A549 (cell line): Measurements from ENCODE around the gene OR51A4. TPM values are rescaled to one million over a fixed set of nuclear protein-coding genes. Genes with fewer than 3 reads are reported as not detected.

ENCODE experiments used
- ATAC-seq, 2 experiments: fragments of 200-7000 bp in 1 of 2; fragments of >200 bp in 1 of 2; cut with Nextera tagmentation in 1 of 2; cut with Tn5 transposase in 1 of 2; 3 replicates each; pipeline versions ENCODE4 v1.8.0 to v1.9.1; 2018 to 2020; ENCODE audit warnings: mild to moderate bottlenecking in 1 of 2, moderate library complexity in 1 of 2
- CTCF ChIA-PET: fragments of 300-600 bp; sonication (Branson Sonifier 250); formaldehyde crosslinking; extraction: SDS; loops from one replicate; lab custom pipeline; 2021; ENCODE audit warnings: antibody characterized with exemption, inconsistent platforms; lab: Yijun Ruan, JAX
- POLR2A ChIA-PET: fragments of 350-600 bp; formaldehyde crosslinking; extraction: SDS; loops from one replicate; lab custom pipeline; 2021; ENCODE audit warnings: antibody characterized with exemption, inconsistent platforms; lab: Yijun Ruan, JAX
- DNase-seq, 2 experiments: peaks; one replicate each; pipeline versions ENCODE4 v3.0.0 to v3.0.0-alpha.2; 2011 to 2016; ENCODE audit warnings: low read depth in 1 of 2, low spot score in 1 of 2
- FAIRE-seq: peaks from 2 replicates; lab custom pipeline; 2011; peaks lifted over from hg19 to GRCh38; lab: Jason Lieb, UNC
- H3K27ac ChIP-seq, 2 experiments: fragments of >200 bp; sonication (Bioruptor Twin); formaldehyde crosslinking; 3 replicates each; pipeline ENCODE4 v1.5.1; 2016 to 2017
- H3K4me1 ChIP-seq: fragments of >200 bp; sonication (Bioruptor Twin); formaldehyde crosslinking; 3 replicates; pipeline ENCODE4 v1.6.1; 2016
- H3K4me2 ChIP-seq: fragments of >200 bp; sonication (Bioruptor Twin); formaldehyde crosslinking; 3 replicates; pipeline ENCODE4 v1.6.1; 2016
- H3K4me3 ChIP-seq: fragments of >200 bp; sonication (Bioruptor Twin); formaldehyde crosslinking; 3 replicates; pipeline ENCODE4 v1.5.1; 2016
- H3K9me3 ChIP-seq: fragments of >200 bp; sonication (Bioruptor Twin); formaldehyde crosslinking; 3 replicates; pipeline ENCODE4 v1.6.1; 2016
- CBX2 ChIP-seq: fragments of 200-600 bp; sonication (generic); IDR thresholded peaks from 2 replicates; pipeline ENCODE4 v1.6.1; 2016; ENCODE audit warnings: low read depth, mild to moderate bottlenecking, borderline replicate concordance
- EHF ChIP-seq: fragments of 250-450 bp; sonication (Bioruptor Pico); IDR thresholded peaks from 2 replicates; pipeline ENCODE4 v1.5.0; 2020; ENCODE audit warnings: mild to moderate bottlenecking
- EP300 ChIP-seq, 2 experiments: fragments of >200 bp; sonication (Bioruptor Twin); formaldehyde crosslinking; IDR thresholded peaks; 2 replicates in 1 of 2; 3 replicates in 1 of 2; pipeline ENCODE4 v1.6.1; 2016 to 2017
- FOSL2 ChIP-seq, 2 experiments: fragments of 450-650 bp in 1 of 2; fragments of >200 bp in 1 of 2; sonication (Bioruptor Twin) in 1 of 2; formaldehyde crosslinking; IDR thresholded peaks; 2 replicates each; pipeline versions ENCODE4 v1.5.0 to v1.6.1; 2016 to 2020; ENCODE audit warnings: mild to moderate bottlenecking in 1 of 2, moderate library complexity in 1 of 2
- GATA3 ChIP-seq: IDR thresholded peaks from 2 replicates; pipeline ENCODE4 v1.6.1; 2012; ENCODE audit warnings: borderline replicate concordance
- JUN ChIP-seq, 2 experiments: fragments of >200 bp; sonication (Bioruptor Twin); formaldehyde crosslinking; IDR thresholded peaks; 2 replicates in 1 of 2; 3 replicates in 1 of 2; pipeline ENCODE4 v1.6.1; 2016 to 2017
- JUNB ChIP-seq: fragments of >200 bp; sonication (Bioruptor Twin); formaldehyde crosslinking; IDR thresholded peaks from 2 replicates; pipeline ENCODE4 v1.6.1; 2016
- KDM5A ChIP-seq: fragments of 200-600 bp; sonication (generic); IDR thresholded peaks from 2 replicates; pipeline ENCODE4 v1.6.1; 2016; ENCODE audit warnings: antibody characterized with exemption, mild to moderate bottlenecking
- MAFK ChIP-seq: fragments of 450-650 bp; IDR thresholded peaks from 2 replicates; pipeline ENCODE4 v1.6.1; 2014; ENCODE audit not compliant: partially characterized antibody
- NPAS2 ChIP-seq: fragments of 250-450 bp; sonication (Bioruptor Pico); IDR thresholded peaks from 2 replicates; pipeline ENCODE4 v1.8.0; 2022; ENCODE audit warnings: mild to moderate bottlenecking, moderate library complexity, borderline replicate concordance
- POLR2A ChIP-seq: IDR thresholded peaks from 2 replicates; pipeline ENCODE4 v1.6.1; 2012; ENCODE audit warnings: mild to moderate bottlenecking, low read length
- RAD21 ChIP-seq, 2 experiments: fragments of >200 bp in 1 of 2; sonication (Bioruptor Twin) in 1 of 2; formaldehyde crosslinking in 1 of 2; IDR thresholded peaks in 1 of 2; conservative IDR thresholded peaks in 1 of 2; 2 replicates in 1 of 2; 3 replicates in 1 of 2; pipeline ENCODE4 v1.6.1; 2012 to 2018; ENCODE audit warnings: inconsistent platforms in 1 of 2
- RFX5 ChIP-seq: fragments of 450-650 bp; IDR thresholded peaks from 2 replicates; pipeline ENCODE4 v1.7.1; 2014; ENCODE audit warnings: antibody characterized with exemption, mild to moderate bottlenecking, moderate library complexity
- RNF2 ChIP-seq: fragments of 200-600 bp; sonication (generic); IDR thresholded peaks from 2 replicates; pipeline ENCODE4 v1.6.1; 2016; ENCODE audit warnings: low read depth, mild to moderate bottlenecking, antibody characterized with exemption, moderate library complexity, borderline replicate concordance
- WGBS: methylation state at CpG from one replicate; pipeline ENCODE4 v1.1.6; 2017; ENCODE audit errors: missing lambda C conversion rate; 5-methylcytosine and 5-hydroxymethylcytosine counted together
- polyA plus RNA-seq, 4 experiments: library from polyadenylated mRNA; depleted of rRNA in 3 of 4; stranded (reverse); fragments of >200 nt; fragmentation: RNase III in 1 of 4; extraction: RNeasy Plus Mini Kit Qiagen cat#74134 plus additional on column Dnase treatment in 1 of 4; gene quantifications; 2 replicates in 3 of 4; 3 replicates in 1 of 4; pipeline ENCODE4 v1.2.3, GENCODE V29; 2011 to 2017
- TF ChIP-seq, protein P1 (sequence below): fragments of >200 bp; sonication (Bioruptor Twin); formaldehyde crosslinking; IDR thresholded peaks from 3 replicates; pipeline ENCODE4 v1.5.1; 2016
- TF ChIP-seq, protein P2 (sequence below): fragments of 150-350 bp; IDR thresholded peaks from 2 replicates; pipeline ENCODE4 v1.6.1; 2014; ENCODE audit warnings: low read depth, mild to moderate bottlenecking, low read length
- TF ChIP-seq, protein P3 (sequence below): IDR thresholded peaks from 2 replicates; pipeline ENCODE4 v1.6.1; 2012
- TF ChIP-seq, protein P4 (sequence below): IDR thresholded peaks from 2 replicates; pipeline ENCODE4 v1.6.1; 2012; ENCODE audit warnings: low read depth, borderline replicate concordance

Gene OR51A4
- polyA plus RNA-seq, 2 of the 4 experiments (the other 2 are of a cell fraction) = not detected

GRCh38 chr11:4975436-4975835 is 28.0 kb upstream of the OR51A4 start:
- DNase-seq = no peak
- TF ChIP-seq KDM5A (no peak), EHF (no peak), MAFK (no peak), NPAS2 (no peak), CBX2 (no peak), RFX5 (no peak), EP300 (IDR thresholded peaks at IDR 0.05) (no peak), POLR2A (no peak)
- TF ChIP-seq, protein P1, sequence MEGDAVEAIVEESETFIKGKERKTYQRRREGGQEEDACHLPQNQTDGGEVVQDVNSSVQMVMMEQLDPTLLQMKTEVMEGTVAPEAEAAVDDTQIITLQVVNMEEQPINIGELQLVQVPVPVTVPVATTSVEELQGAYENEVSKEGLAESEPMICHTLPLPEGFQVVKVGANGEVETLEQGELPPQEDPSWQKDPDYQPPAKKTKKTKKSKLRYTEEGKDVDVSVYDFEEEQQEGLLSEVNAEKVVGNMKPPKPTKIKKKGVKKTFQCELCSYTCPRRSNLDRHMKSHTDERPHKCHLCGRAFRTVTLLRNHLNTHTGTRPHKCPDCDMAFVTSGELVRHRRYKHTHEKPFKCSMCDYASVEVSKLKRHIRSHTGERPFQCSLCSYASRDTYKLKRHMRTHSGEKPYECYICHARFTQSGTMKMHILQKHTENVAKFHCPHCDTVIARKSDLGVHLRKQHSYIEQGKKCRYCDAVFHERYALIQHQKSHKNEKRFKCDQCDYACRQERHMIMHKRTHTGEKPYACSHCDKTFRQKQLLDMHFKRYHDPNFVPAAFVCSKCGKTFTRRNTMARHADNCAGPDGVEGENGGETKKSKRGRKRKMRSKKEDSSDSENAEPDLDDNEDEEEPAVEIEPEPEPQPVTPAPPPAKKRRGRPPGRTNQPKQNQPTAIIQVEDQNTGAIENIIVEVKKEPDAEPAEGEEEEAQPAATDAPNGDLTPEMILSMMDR = no peak
- TF ChIP-seq, protein P2, sequence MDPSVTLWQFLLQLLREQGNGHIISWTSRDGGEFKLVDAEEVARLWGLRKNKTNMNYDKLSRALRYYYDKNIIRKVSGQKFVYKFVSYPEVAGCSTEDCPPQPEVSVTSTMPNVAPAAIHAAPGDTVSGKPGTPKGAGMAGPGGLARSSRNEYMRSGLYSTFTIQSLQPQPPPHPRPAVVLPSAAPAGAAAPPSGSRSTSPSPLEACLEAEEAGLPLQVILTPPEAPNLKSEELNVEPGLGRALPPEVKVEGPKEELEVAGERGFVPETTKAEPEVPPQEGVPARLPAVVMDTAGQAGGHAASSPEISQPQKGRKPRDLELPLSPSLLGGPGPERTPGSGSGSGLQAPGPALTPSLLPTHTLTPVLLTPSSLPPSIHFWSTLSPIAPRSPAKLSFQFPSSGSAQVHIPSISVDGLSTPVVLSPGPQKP = no peak
- TF ChIP-seq, all 56 proteins: peak for 0
- ATAC-seq (no peak), FAIRE-seq (no peak)
- WGBS = 17% methylated on average over 5 of the region's 5 CpGs
- Histone ChIP-seq H3K4me2 (no peak overlapping the region), H3K9me3 (no peaks in the 10 kb centered on the region), H3K4me1 (no peaks in the 10 kb centered on the region), H3K27ac (no peak overlapping the region), H3K4me3 (no peak overlapping the region)
- POLR2A ChIA-PET = no interaction called here
- CTCF ChIA-PET = no interaction called here

GRCh38 chr11:4962816-4963215 is 15.4 kb upstream of the OR51A4 start:
- CTCF ChIA-PET = no interaction called here
- no peak overlapping the region for H3K27ac ChIP-seq
- DNase-seq = no peak
- no peak for FAIRE-seq
- no peaks in the 10 kb centered on the region for H3K4me1 ChIP-seq
- POLR2A ChIA-PET = no interaction called here
- TF ChIP-seq GATA3 = no peak
- TF ChIP-seq, protein P3, sequence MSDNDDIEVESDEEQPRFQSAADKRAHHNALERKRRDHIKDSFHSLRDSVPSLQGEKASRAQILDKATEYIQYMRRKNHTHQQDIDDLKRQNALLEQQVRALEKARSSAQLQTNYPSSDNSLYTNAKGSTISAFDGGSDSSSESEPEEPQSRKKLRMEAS = no peak
- TF ChIP-seq RNF2 = no peak
- no peak for TF ChIP-seq POLR2A
- TF ChIP-seq, protein P2 = no peak
- TF ChIP-seq, protein P4, sequence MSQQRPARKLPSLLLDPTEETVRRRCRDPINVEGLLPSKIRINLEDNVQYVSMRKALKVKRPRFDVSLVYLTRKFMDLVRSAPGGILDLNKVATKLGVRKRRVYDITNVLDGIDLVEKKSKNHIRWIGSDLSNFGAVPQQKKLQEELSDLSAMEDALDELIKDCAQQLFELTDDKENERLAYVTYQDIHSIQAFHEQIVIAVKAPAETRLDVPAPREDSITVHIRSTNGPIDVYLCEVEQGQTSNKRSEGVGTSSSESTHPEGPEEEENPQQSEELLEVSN = no peak
- no peak for TF ChIP-seq JUNB
- ATAC-seq = no peak
- H3K9me3 ChIP-seq = no peaks in the 10 kb centered on the region
- 0% methylated on average over 1 of the region's 1 CpG for WGBS
- H3K4me3 ChIP-seq = no peak overlapping the region
- H3K4me2 ChIP-seq = no peak overlapping the region

GRCh38 chr11:4960877-4961276 is 13.5 kb upstream of the OR51A4 start:
- TF ChIP-seq KDM5A = no peak
- TF ChIP-seq JUN (IDR thresholded peaks at IDR 0.05) = no peak
- TF ChIP-seq FOSL2 (IDR thresholded peaks at IDR 0.05) = no peak
- TF ChIP-seq FOSL2 (CRISPR knock-in tag; IDR thresholded peaks at IDR 0.05) = peak; percentile 69
- TF ChIP-seq RAD21 (conservative IDR thresholded peaks at IDR 0.05 in 1 of 2, IDR thresholded peaks at IDR 0.05 in 1 of 2) = no peak
- ChIA-PET CTCF (no interaction called here), POLR2A (no interaction called here)
- no peaks in the 10 kb centered on the region for H3K4me1 ChIP-seq
- H3K4me2 ChIP-seq = no peak overlapping the region
- no peaks in the 10 kb centered on the region for H3K9me3 ChIP-seq
- WGBS = 21% methylated on average over 3 of the region's 3 CpGs
- H3K27ac ChIP-seq = no peak overlapping the region
- FAIRE-seq = no peak
- no peak for ATAC-seq
- DNase-seq = no peak
- no peak overlapping the region for H3K4me3 ChIP-seq
